ENCODE results near the gene TRIM67. TPM values are rescaled to one million over a fixed set of nuclear protein-coding genes. Genes with fewer than 3 reads are reported as not detected.

Gene TRIM67
- total and polyA plus RNA-seq, 8 donors: 0.06 to 1.5 (median 0.77) TPM; not detected in 1

DNA sequence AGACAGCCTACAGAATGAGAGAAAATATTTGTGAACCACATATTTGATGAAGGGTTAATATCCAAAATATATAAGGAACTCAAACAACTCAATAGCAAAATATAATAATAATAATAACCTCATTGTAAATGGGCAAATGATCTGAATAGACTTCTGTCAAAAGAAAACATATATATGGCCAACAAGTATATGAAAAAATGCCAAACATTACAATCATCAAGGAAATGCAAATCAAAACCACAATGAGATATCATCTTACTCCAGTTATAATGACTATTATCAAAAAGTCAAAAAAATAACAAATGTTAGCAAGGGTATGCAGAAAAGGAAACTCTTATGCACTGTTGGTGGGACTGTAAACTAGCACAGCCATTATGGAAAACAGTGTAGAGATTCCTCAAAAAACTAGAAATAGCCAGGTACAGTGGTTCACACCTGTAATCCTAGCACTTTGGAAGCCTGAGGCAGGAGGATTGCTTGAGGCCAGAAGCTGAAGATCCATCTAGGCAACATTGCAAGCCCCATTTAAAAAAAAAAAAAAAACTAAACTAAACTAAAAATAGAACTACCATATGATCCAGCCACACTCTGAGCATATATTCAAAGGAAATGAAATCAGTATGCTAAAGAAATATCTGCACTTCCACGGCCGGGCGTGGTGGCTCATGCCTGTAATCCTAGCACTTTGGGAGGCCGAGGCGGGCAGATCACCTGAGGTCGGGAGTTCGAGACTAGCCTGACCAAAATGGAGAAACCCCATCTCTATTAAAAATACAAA, 17.3 kb upstream of the TRIM67 start:
- Histone ChIP-seq H3K27me3 (no peaks in the 10 kb centered on the region), H3K4me1 (peaks cover 0 to 9% of the 10 kb centered on the region in 2 donors), H3K27ac (no peak overlapping the region), H3K9me3 (no peaks in the 10 kb centered on the region), H3K4me3 (no peak overlapping the region), H3K36me3 (no peaks in the 10 kb centered on the region)
- no peak for DNase-seq
- intact Hi-C loops (cut with DNase I): no loop called here
- TF ChIP-seq, protein P1, sequence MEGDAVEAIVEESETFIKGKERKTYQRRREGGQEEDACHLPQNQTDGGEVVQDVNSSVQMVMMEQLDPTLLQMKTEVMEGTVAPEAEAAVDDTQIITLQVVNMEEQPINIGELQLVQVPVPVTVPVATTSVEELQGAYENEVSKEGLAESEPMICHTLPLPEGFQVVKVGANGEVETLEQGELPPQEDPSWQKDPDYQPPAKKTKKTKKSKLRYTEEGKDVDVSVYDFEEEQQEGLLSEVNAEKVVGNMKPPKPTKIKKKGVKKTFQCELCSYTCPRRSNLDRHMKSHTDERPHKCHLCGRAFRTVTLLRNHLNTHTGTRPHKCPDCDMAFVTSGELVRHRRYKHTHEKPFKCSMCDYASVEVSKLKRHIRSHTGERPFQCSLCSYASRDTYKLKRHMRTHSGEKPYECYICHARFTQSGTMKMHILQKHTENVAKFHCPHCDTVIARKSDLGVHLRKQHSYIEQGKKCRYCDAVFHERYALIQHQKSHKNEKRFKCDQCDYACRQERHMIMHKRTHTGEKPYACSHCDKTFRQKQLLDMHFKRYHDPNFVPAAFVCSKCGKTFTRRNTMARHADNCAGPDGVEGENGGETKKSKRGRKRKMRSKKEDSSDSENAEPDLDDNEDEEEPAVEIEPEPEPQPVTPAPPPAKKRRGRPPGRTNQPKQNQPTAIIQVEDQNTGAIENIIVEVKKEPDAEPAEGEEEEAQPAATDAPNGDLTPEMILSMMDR (IDR thresholded peaks at IDR 0.05): no peak
- no peak for ATAC-seq

DNA sequence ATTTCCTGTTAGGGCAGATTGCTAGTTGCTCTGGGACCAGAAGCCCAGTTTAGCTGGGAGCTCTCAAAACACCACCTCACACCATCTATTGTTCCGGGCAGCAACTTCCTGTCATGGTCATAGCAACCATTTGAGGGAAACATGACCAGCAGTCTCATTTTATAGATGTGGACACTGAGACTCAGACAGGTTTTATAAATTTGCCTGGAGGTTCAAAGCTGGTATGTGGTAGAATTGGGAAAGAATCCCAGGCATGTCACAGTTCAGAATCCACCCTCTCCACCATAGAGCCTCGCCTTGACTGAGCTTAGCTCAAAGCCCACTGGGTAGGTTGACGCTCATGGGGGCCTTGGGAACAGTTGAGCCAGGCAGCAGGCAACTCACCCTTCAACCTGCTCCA, 14.0 kb upstream of the TRIM67 start:
- no peak for DNase-seq
- no peak overlapping the region for H3K27ac ChIP-seq
- no peaks in the 10 kb centered on the region for H3K36me3 ChIP-seq
- peaks cover 0 to 10% of the 10 kb centered on the region in 2 donors for H3K9me3 ChIP-seq
- ATAC-seq: no peak
- H3K4me3 ChIP-seq: no peak overlapping the region
- TF ChIP-seq, protein P1 (IDR thresholded peaks at IDR 0.05): no peak
- intact Hi-C loops (cut with DNase I): no loop called here
- H3K4me1 ChIP-seq: no peaks in the 10 kb centered on the region
- H3K27me3 ChIP-seq: no peaks in the 10 kb centered on the region

DNA sequence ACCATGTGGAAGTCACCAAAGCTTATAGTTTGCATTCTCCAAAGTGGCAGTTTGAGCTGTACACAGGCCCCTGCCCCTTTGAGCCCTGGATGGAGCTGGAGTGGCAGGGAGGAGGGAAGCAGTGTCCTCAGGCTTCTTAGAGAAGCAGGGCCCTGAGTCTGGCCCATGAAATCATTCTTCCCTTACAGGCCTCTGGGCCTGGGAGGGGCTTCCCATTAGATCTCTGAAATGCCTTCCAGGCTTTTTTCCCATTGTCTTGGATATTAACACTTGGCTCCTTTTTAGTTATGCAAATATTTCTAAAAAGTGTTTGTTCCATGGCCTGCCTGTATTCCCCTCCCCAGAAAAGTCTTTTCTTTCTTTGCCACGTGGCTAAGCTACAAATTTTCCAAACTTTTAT, 10.0 kb upstream of the TRIM67 start:
- Histone ChIP-seq H3K4me3 (no peak overlapping the region), H3K9me3 (peaks cover 0 to 10% of the 10 kb centered on the region in 2 donors), H3K27me3 (peaks cover 0 to 21% of the 10 kb centered on the region in 2 donors), H3K36me3 (no peaks in the 10 kb centered on the region), H3K27ac (no peak overlapping the region), H3K4me1 (no peaks in the 10 kb centered on the region)
- intact Hi-C loops (cut with DNase I): no loop called here
- ATAC-seq (no peak), DNase-seq (no peak)
- TF ChIP-seq, protein P1 (IDR thresholded peaks at IDR 0.05): no peak

DNA sequence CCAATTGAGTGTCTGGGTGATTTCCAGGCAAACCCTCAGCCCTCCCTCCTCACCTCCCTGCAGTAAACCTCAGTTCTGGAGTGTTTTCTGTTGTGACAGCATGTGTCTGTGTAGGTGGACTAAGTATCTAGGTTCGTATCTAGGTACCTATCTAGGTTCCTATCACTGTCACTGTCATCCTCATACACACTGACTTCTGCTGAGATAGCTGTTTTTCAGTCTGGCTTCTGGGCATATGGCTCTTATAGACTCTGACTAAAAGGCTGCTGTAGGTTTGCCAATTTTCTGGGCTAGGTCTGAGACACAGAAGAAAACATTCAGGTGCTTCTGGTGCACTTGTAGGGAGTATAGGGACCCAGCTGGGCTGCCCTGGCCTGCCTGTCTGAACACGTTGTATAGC, 8.1 kb upstream of the TRIM67 start:
- TF ChIP-seq, protein P1 (IDR thresholded peaks at IDR 0.05): no peak
- H3K4me1 ChIP-seq: no peaks in the 10 kb centered on the region
- peaks cover 0 to 10% of the 10 kb centered on the region in 2 donors for H3K9me3 ChIP-seq
- no peaks in the 10 kb centered on the region for H3K36me3 ChIP-seq
- DNase-seq (no peak), ATAC-seq (no peak)
- intact Hi-C loops (cut with DNase I): no loop called here
- no peak overlapping the region for H3K4me3 ChIP-seq
- H3K27ac ChIP-seq: no peak overlapping the region
- H3K27me3 ChIP-seq: peaks cover 0 to 38% of the 10 kb centered on the region in 2 donors

DNA sequence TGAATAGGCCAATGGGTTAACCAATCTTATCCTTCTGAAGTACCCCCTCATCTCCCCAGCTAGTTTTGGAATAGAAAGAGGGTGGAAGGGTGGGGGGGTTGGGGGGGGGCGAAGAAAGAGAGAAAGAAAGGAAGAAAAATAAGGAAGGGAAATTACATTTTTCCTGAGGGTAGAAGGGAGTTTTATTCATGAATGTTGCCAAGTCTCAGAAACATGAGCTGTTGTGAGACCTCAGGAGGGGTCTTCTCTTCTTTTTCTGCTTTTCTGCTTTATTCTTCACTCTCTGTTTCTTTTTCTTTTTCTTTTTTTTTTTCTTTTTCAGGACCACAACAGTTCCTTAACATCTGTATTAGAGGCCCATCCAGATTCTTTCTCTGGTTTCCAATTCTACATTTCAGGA, 6.0 kb upstream of the TRIM67 start:
- H3K9me3 ChIP-seq: peaks cover 0 to 10% of the 10 kb centered on the region in 2 donors
- H3K4me3 ChIP-seq: no peak overlapping the region

More for the DNA sequence above, 6.0 kb upstream of the TRIM67 start:
- Histone ChIP-seq H3K4me1 (no peaks in the 10 kb centered on the region), H3K27me3 (peaks cover 12 to 59% of the 10 kb centered on the region in 2 donors), H3K36me3 (no peaks in the 10 kb centered on the region), H3K27ac (no peak overlapping the region)
- intact Hi-C loops (cut with DNase I): no loop called here
- DNase-seq (no peak), ATAC-seq (no peak)
- TF ChIP-seq, protein P1 (IDR thresholded peaks at IDR 0.05): no peak
